ENCODE data around the gene L3MBTL2. TPM values are rescaled to one million over a fixed set of nuclear protein-coding genes. Genes with fewer than 3 reads are reported as not detected.

L3MBTL2 gene
- total and polyA plus RNA-seq, 10 of the 15 experiments (the other 5 are each of a cell fraction or from before 2014, with no cell fraction given) = 13.2 to 37.6 (median 28.2) TPM

- TF ChIP-seq PRDM15 (CRISPR knock-in tag; IDR thresholded peaks at IDR 0.05) (no peak), ZBTB33 (IDR thresholded peaks at IDR 0.05) (no peak), RAD21 (IDR thresholded peaks at IDR 0.05; ENCODE audit: insufficient read depth, low read depth, low read length) (no peak), MXI1 (IDR thresholded peaks at IDR 0.05; ENCODE audit: low read depth, low read length) (peak; percentile 84), MYB (IDR thresholded peaks at IDR 0.05; ENCODE audit: borderline replicate concordance, low read depth, low read length) (no peak), MEF2B (IDR thresholded peaks at IDR 0.05; ENCODE audit: partially characterized antibody, poor library complexity, severe bottlenecking) (peak; percentile 32), LARP7 (IDR thresholded peaks at IDR 0.05) (peak; percentile 44), SMARCA5 (IDR thresholded peaks at IDR 0.05) (no peak), ZZZ3 (IDR thresholded peaks at IDR 0.05; ENCODE audit: control insufficient read depth, insufficient read length, low read depth) (no peak), MTA2 (IDR thresholded peaks at IDR 0.05; ENCODE audit: low read depth) (no peak), SMC3 (IDR thresholded peaks at IDR 0.05; ENCODE audit: borderline replicate concordance, low read length) (no peak), RCOR1 (conservative IDR thresholded peaks at IDR 0.05; ENCODE audit: low read depth, low read length) (no peak), CTCF (IDR thresholded peaks at IDR 0.05 in 2 of 3, conservative IDR thresholded peaks at IDR 0.05 in 1 of 3; ENCODE audit: control insufficient read depth in 2 of 3, extremely low read depth in 1 of 3, insufficient read depth in 1 of 3, low read depth in 3 of 3, low read length in 3 of 3) (peak in 1 of 3 experiments; percentile 18; a peak in 1 of 6 replicates), HCFC1 (IDR thresholded peaks at IDR 0.05; ENCODE audit: low read length) (peak; percentile 94), WRNIP1 (IDR thresholded peaks at IDR 0.05; ENCODE audit: borderline replicate concordance, low read depth, low read length) (no peak), SPI1 (IDR thresholded peaks at IDR 0.05; ENCODE audit: borderline replicate concordance, insufficient read depth, low read depth, low read length) (0 out of 2 replicates have a peak, but pooled peaks have one; percentile 7), NR2C2 (IDR thresholded peaks at IDR 0.05; ENCODE audit: borderline replicate concordance, control insufficient read depth, insufficient read length, low read depth) (no peak), RELB (IDR thresholded peaks at IDR 0.05; ENCODE audit: low read depth) (peak; percentile 90), ESRRA (IDR thresholded peaks at IDR 0.05; ENCODE audit: low read length) (no peak), TARDBP (IDR thresholded peaks at IDR 0.05; ENCODE audit: borderline replicate concordance) (0 out of 2 replicates have a peak, but pooled peaks have one; percentile 55)
Measured at GRCh38 chr22:41204992-41205900, at the start of gene L3MBTL2 (continued).

All from GM12878 (cell line).